Thyroid gland (tissue), 4 donors: ENCODE measurements around the gene ARFGEF3. TPM values are rescaled to one million over a fixed set of nuclear protein-coding genes. Genes with fewer than 3 reads are reported as not detected.

Source experiments
- DNase-seq, 2 donors: peaks; one replicate each; pipeline ENCODE4 v3.0.0-alpha.2; 2019
- H3K27ac ChIP-seq, 3 donors: fragments of 200-600 bp; sonication (generic); 1 replicate in 2 of 3; 2 replicates in 1 of 3; pipeline ENCODE4 v1.5.1; 2016 to 2019; ENCODE audit warnings: mild to moderate bottlenecking in 1 of 3, moderate library complexity in 1 of 3
- H3K27me3 ChIP-seq: fragments of 200-600 bp; sonication (generic); one replicate; pipeline ENCODE4 v1.5.1; 2019
- H3K36me3 ChIP-seq, 2 donors: fragments of 200-600 bp; sonication (generic); one replicate each; pipeline ENCODE4 v1.5.1; 2016 to 2019
- H3K4me1 ChIP-seq, 2 donors: fragments of 200-600 bp; sonication (generic); one replicate each; pipeline ENCODE4 v1.5.1; 2017 to 2019
- H3K4me3 ChIP-seq, 3 donors: fragments of 200-600 bp; sonication (generic); replicated peaks in 1 of 3; 1 replicate in 2 of 3; 2 replicates in 1 of 3; pipeline ENCODE4 v1.5.1; 2016; ENCODE audit warnings: mild to moderate bottlenecking in 1 of 3
- H3K9me3 ChIP-seq: fragments of 200-600 bp; sonication (generic); one replicate; pipeline ENCODE4 v1.5.1; 2017
- CTCF ChIP-seq, 6 experiments: fragments of 200-600 bp in 3 of 6; fragments of 450-650 bp in 3 of 6; sonication (generic) in 3 of 6; IDR thresholded peaks; one replicate each; pipeline ENCODE4 v1.5.1; 2016 to 2019; ENCODE audit warnings: antibody characterized with exemption in 6 of 6, mild to moderate bottlenecking in 2 of 6, inconsistent platforms in 1 of 6, moderate library complexity in 1 of 6
- POLR2A ChIP-seq, 2 donors: fragments of 450-650 bp; IDR thresholded peaks; one replicate each; pipeline ENCODE4 v1.6.1; 2017; ENCODE audit warnings: antibody characterized with exemption in 2 of 2, mild to moderate bottlenecking in 2 of 2, moderate library complexity in 1 of 2
- WGBS, 2 donors: methylation state at CpG; one replicate each; pipeline ENCODE4 v1.1.5; 2017; 5-methylcytosine and 5-hydroxymethylcytosine counted together
- intact Hi-C: fragments of 100-400 bp; cut with DNase I; formaldehyde crosslinking; loops from one replicate; pipeline ENCODE4 v1.15.1; 2023
- total RNA-seq, 4 donors: library from RNA; depleted of rRNA; stranded (reverse); fragments of >200 nt; gene quantifications; one replicate each; pipeline ENCODE4 v1.2.3, GENCODE V29; 2016

The ARFGEF3 gene
- total RNA-seq, 4 donors from 2014 or later, result 2.4 to 7.2 (median 4.4) TPM

DNA sequence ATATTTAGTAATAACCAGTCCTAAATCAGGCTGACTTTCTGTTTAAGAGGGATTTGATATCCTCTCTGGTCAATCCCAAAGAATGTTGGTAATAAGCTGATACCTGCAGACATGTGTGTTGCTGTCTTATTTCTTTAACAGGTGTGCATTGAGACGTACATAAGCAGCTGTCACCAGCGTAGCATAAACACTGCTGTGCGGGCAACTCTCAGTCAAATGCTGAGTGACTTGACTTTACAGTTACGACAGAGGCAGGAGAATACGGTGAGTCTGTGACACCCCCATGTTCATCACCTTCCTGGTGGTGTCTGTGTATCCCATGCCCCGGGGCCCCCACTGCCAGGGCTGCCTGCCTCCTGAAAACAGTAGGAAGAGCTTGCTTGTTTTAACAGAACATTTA, 76.6 kb downstream of the ARFGEF3 start:
- H3K4me3 ChIP-seq, result no peak overlapping the region
- no peak overlapping the region for H3K27ac ChIP-seq
- no peaks in the 10 kb centered on the region for H3K36me3 ChIP-seq
- DNase-seq, result no peak
- intact Hi-C loops, result no loop called here
- H3K27me3 ChIP-seq, result no peaks in the 10 kb centered on the region
- TF ChIP-seq CTCF (IDR thresholded peaks at IDR 0.05) (no peak), POLR2A (IDR thresholded peaks at IDR 0.05) (no peak)
- H3K4me1 ChIP-seq, result no peaks in the 10 kb centered on the region
- H3K9me3 ChIP-seq, result no peaks in the 10 kb centered on the region
- 83 to 84% methylated on average over 6 of the region's 6 CpGs for WGBS, 2 donors

GRCh38 chr6:138239774-138240173, 78.0 kb downstream of the ARFGEF3 start:
- intact Hi-C loops, result no loop called here
- no peak for DNase-seq
- H3K4me3 ChIP-seq, result no peak overlapping the region
- no peak for TF ChIP-seq POLR2A (IDR thresholded peaks at IDR 0.05)
- TF ChIP-seq CTCF (IDR thresholded peaks at IDR 0.05), result no peak
- no peaks in the 10 kb centered on the region for H3K4me1 ChIP-seq
- no peaks in the 10 kb centered on the region for H3K36me3 ChIP-seq
- no peaks in the 10 kb centered on the region for H3K27me3 ChIP-seq
- 89 to 98% methylated on average over 1 of the region's 1 CpG for WGBS, 2 donors
- no peak overlapping the region for H3K27ac ChIP-seq
- no peaks in the 10 kb centered on the region for H3K9me3 ChIP-seq

DNA sequence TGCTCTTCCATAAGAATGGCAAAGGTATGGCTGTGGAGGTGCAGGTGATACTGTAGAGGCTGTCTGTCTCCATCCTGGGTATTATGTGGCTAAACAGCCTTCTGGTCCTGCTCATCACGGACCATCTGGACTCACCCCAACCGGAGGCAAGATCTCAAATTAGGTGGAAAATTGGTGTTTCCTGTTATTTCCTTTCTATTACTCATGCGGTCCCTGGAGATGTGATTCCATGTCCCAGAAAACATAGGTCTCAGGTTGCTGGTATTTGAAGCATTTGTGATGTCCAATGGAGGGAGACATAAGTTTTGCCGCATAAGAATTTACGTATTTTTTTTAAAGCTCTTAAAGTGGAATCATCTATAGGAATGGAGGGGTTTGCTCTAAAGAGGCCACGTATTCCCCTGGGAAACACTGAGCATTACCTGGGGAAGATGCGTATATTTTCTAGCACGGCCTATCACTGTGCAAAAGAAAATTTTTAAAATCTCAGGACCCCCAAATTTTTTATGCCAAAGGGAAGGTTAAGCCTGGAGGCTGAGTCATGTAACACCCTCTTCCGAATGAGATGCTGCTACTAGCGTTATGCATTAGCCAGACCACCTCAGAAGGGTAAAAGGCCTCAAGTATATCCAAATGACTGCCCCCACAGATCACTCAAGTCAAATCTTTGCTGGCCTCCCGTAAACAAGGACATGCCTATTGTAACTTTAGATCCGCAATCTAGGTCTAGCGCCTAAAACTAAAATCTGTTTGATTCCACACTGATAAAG, 78.9 kb downstream of the ARFGEF3 start:
- DNase-seq, result no peak
- intact Hi-C loops, result no loop called here
- H3K27ac ChIP-seq, result no peak overlapping the region
- H3K36me3 ChIP-seq, result no peaks in the 10 kb centered on the region
- no peaks in the 10 kb centered on the region for H3K9me3 ChIP-seq
- H3K4me1 ChIP-seq, result no peaks in the 10 kb centered on the region
- H3K27me3 ChIP-seq, result no peaks in the 10 kb centered on the region
- 84 to 86% methylated on average over 13 of the region's 13 CpGs for WGBS, 2 donors
- H3K4me3 ChIP-seq, result no peak overlapping the region
- no peak for TF ChIP-seq CTCF (IDR thresholded peaks at IDR 0.05)
- no peak for TF ChIP-seq POLR2A (IDR thresholded peaks at IDR 0.05)

DNA sequence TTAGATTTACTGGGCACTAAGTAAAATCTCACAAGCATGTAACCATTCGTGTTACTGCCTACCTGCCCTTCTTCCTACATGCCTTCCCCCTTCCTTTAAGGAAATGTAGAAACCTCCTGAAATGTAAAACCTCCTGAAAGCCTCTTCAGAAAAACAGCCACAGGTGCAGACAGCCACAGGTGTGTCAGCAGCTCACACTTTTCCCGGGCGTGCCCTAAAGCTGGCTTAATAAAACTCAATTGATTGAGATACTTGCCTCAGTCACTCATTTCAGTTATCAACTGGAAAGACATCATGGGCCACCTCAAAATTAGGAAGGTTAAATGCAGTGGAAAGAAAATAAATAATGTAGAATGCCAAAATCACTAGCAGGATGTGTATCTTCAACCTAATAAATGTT, 79.6 kb downstream of the ARFGEF3 start:
- H3K36me3 ChIP-seq, result no peaks in the 10 kb centered on the region
- no peak for TF ChIP-seq POLR2A (IDR thresholded peaks at IDR 0.05)
- TF ChIP-seq CTCF (IDR thresholded peaks at IDR 0.05), result no peak
- H3K9me3 ChIP-seq, result no peaks in the 10 kb centered on the region
- 85% methylated on average over 3 of the region's 3 CpGs for WGBS, 2 donors
- H3K27ac ChIP-seq, result no peak overlapping the region
- H3K27me3 ChIP-seq, result no peaks in the 10 kb centered on the region
- no peaks in the 10 kb centered on the region for H3K4me1 ChIP-seq
- no peak for DNase-seq
- no peak overlapping the region for H3K4me3 ChIP-seq
- intact Hi-C loops, result no loop called here

GRCh38 chr6:138241934-138242333, 80.2 kb downstream of the ARFGEF3 start:
- intact Hi-C loops, result no loop called here
- no peaks in the 10 kb centered on the region for H3K27me3 ChIP-seq
- DNase-seq, result no peak
- no peak overlapping the region for H3K4me3 ChIP-seq
- no peaks in the 10 kb centered on the region for H3K9me3 ChIP-seq
- H3K27ac ChIP-seq, result no peak overlapping the region
- 93 to 97% methylated on average over 6 of the region's 6 CpGs for WGBS, 2 donors
- no peaks in the 10 kb centered on the region for H3K36me3 ChIP-seq
- TF ChIP-seq CTCF (IDR thresholded peaks at IDR 0.05), result no peak
- H3K4me1 ChIP-seq, result no peaks in the 10 kb centered on the region
